ENCODE results near the gene PUM1.

The PUM1 gene

DNA sequence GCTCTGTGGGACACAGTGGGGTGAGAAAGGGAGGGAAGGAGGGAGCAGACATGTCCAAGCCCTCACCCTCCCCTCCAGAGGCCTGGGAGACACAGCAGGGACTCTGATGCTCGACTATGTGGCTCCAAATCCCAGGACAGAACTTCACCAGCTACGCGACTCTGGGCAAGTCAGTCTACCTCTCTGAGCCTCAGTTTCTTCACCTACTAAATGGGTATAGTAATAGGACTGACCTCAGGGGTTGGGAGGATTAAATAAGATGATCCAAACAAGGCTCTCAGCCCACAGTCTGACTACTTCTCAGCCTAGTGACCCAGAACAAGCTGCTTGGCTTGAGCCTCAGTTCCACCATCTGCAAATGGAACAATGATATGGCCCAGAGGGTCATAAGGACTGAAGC is 176.5 kb downstream of the PUM1 start:
- DNase-seq (ENCODE audit: low read depth): no peak

DNA sequence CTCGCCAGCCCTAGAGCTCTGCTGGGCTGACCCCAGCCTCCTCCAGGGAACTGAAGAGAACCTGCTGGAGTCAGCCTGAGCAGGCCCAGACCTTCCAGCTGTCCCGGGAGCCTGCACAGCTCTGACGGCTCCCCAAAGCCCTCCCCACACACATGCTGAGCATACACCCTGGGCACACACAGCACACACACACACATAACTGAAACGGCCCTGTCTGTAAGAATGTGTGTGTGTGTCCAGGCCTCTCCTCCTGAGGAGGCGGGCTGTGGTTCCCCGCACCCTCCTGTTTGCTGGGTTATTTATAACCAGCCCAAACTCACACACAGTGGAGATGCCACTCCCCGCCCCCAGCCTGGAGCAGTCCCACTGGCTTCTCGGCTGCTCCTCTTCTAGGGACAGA is 177.1 kb downstream of the PUM1 start:
- DNase-seq (ENCODE audit: low read depth): no peak

DNA sequence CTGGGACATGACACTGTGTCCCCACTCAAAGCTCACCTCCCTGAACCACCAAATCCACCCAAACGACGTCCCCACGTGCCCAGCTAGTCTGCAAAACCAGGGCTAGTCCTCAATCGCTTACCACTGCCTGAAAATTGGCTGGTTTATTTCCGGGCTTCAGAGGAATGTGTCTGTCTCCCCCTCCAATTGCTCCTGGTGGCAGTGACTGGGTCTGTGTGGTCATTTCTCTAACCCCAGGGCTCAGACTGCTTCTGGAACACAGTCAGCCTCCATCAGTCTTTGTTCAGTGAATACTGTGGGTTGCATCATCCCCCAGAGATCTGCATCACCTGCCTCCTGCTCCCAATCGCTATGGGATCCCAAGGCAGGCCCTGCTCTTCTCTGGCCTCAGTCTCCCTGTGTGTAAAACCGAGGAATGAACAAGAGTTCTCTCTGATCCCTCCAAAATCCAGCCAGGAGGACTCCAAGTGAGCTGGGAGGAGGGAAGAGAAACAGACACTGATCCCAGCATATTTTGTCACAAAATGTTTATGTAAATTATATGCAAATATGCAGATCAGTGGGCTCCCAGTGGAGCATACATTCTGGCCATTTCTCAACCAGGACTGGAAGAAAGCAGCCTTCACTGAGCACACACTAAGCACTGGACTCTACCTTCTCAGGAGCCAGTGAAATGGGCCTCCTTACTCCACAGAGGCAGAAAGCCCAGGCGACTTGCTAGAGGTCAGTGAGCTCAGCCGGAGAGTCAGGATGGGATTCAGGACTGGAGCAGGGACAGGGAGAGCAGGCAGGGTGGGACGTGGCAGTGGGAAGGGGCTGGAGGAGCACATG is 177.8 kb downstream of the PUM1 start:
- DNase-seq (ENCODE audit: low read depth): no peak

DNA sequence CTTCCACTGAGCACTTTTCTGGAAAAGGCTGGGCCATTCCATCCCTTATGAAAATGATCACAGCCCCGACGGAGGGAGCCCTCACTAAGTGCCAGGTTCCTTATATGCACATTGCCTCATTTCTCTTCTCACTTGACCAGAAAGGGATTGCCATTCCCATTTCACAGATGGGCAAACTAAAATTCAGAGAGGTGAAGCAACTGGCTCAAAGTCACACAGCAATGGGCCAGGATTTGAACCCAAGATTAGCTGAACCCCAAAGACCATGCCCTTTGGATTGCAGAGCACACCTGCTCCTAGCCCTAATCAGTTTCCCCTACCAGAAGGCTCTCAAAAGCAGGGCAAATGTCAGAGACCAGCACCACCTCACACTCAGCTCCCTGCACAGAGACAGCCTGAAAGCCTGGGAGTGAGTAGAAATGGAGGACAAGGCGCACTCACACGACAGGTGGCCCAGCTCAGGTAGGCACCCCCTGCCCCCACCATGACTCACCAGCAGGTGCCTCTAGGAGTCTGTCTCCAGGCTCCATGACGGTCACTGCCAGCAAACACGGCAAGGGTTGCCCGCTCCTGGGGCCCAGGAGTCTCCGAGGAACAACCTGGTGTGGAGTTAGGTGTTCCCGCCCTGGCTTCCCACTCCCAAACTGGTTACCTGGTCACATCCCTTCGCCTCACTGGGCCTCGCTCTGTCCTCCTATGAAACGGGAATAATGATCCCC is 178.6 kb downstream of the PUM1 start:
- DNase-seq (ENCODE audit: low read depth): no peak

DNA sequence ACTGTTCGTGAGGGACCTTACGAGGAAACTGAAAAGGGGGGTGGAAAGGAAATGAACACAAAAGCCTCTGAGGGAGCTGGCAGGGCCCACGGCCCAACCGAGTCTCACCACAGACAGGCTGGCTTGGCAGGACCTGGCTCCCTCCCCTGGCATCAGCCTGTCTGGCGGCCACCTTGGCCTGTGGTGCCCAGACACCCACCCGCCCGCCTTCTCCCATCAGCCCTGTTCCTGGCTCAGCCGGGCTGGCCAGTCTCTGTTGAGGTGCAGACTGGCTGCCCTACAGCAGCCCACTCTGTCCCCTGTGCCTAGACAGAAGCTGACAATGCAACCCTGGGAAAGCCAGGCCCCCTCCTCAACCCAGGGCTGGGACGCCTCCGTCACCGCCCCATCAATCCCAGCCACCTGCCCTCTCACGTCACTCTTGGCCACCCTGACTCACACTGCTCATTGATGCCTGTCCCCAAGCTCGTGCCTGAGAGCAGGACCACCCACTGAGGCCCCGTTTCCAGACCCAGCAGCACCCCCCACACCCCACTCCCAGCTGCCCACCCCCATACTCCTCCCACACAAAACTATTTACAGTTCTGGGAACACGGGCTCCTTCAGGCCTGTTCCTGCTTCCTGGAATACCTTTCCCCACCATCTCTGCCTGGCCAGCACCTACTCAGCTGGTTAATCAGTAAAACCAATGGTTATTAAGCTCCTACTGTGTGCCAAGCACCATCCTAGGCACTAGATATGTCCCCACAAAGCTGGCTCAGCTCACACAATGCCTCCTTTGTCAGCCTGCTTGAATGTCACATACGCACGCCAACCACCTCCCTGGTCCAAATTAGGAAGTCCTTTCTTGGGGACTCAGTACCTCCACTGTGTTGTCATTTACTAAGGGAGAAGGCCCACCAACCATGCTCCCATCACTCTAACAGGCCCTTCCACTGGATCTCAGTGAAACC is 179.7 kb downstream of the PUM1 start:
- DNase-seq (ENCODE audit: low read depth): no peak

DNA sequence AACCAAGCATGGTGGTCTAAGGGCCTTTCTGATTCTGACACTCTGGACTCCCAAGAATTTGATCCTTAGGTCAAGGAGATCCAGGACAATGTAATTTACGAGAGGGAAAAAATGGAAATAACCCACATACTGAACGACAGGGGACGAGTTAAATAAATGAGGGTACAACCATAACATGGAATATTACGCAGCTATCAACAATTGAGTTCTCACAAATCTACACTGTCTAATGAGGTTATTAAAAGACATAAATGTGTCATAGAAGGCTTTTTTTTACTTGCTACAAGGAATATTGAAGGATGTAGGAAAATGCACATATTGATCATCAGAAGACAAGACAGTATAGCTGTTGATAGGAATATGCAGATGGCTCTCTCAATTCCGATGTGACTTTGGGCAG is 180.8 kb downstream of the PUM1 start:
- DNase-seq (ENCODE audit: low read depth): no peak

DNA sequence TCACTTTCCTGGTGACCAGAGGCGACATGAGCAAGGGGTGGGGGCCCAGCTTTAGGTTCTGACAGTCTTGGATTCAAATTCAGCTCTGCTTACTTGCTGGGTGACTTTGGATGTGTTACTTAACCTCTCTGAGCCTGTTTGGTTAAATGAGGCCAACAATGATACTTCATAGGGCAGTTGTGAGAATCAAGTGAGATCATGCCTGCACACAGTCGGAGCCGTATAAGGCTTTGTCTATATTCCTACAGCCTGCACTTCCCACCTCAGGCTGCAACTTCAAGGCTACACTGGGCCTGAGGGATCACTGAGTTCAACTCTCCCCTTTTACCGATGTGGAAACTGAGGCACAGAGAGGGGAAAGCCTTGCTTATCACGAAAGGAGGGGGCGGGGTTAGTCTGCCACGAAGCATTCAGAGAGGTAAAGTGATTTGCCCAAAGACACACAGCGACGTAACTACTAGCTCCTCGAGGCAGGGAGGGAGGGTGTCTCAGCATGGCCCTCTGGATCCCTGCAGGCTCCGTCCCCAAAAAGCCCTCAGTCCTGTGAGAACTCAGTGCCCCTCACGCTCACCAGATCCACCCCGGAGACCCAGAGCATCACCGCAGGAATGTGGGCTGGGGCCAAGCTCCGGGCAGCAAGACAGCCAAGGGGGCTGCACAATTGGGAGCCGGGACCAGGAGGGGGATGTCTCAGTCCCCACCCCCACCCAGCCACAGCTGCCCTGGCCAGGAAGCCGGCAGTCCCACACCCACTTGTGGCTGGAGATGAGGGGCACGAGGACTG is 181.9 kb downstream of the PUM1 start:
- no peak for DNase-seq (ENCODE audit: low read depth)

DNA sequence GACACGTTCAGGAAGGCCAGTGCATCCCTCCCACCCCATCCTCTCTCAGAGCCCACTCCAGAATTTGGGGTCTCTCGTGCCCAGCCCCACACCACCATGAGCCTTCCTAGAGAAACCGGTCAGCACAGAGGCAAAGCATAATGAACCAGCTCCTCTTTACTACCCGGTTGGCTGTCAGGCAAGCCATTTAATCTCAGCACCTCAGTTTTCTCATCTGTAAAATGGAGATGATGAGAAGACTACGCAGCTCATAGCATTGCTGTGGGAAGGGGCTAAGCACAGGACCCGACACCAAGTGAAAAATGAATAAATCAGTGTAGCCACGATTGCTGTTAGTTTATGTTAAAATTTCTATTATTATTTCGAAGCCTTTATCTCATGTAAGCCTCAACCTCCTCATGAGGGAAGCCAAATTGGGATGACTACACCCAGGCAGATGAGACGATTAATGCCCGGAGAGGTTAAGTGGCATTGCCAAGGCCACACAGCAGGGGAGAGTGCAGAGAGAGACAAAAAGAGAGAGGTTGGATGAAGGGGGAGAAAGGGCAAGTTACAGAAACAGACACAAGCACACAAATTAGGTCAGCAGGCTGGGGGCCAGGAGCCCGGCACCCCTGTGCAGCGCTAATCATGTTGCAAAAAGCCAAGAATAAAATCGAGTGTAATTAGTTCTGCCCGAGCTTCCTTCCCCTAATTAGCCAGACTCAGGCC is 182.7 kb downstream of the PUM1 start:
- no peak for DNase-seq (ENCODE audit: low read depth)

Data from activated T-helper 9 cell treated with anti-CD3 and anti-CD28 coated beads, Interleukin-2, amount 50 U/mL, for 16 hours (primary cell).